Loucy (cell line): ENCODE results near the gene ULBP2.

Source experiments
- H2AFZ ChIP-seq: fragments of 200-600 bp; sonication (generic); 2 replicates; pipeline ENCODE4 v1.6.0; 2016; ENCODE audit warnings: antibody characterized with exemption, mild to moderate bottlenecking, low read length, moderate library complexity
- H3F3A ChIP-seq: fragments of 200-600 bp; 2 replicates; pipeline ENCODE4 v1.6.0; 2016; ENCODE audit warnings: antibody characterized with exemption, low read depth, mild to moderate bottlenecking
- H3K27me3 ChIP-seq: fragments of 200-600 bp; sonication (generic); 2 replicates; pipeline ENCODE4 v1.6.1; 2014; ENCODE audit warnings: low read length, mild to moderate bottlenecking; ENCODE audit not compliant: insufficient read depth, poor library complexity, severe bottlenecking
- H3K36me3 ChIP-seq: fragments of 200-600 bp; sonication (generic); 2 replicates; pipeline ENCODE4 v1.6.1; 2016; ENCODE audit warnings: low read length; ENCODE audit not compliant: insufficient read depth
- H3K4me1 ChIP-seq: fragments of 200-600 bp; sonication (generic); 2 replicates; pipeline ENCODE4 v1.5.1; 2014; ENCODE audit warnings: low read length, mild to moderate bottlenecking; ENCODE audit not compliant: insufficient read depth, poor library complexity, severe bottlenecking
- H3K4me2 ChIP-seq: fragments of 200-600 bp; sonication (generic); 2 replicates; pipeline ENCODE4 v1.6.0; 2014; ENCODE audit warnings: antibody characterized with exemption, low read length, low read depth, mild to moderate bottlenecking; ENCODE audit not compliant: poor library complexity, severe bottlenecking
- H3K4me3 ChIP-seq: fragments of 200-600 bp; sonication (generic); 2 replicates; pipeline ENCODE4 v1.5.1; 2014; ENCODE audit warnings: low read length, mild to moderate bottlenecking, mixed read lengths; ENCODE audit not compliant: poor library complexity, severe bottlenecking
- H3K79me2 ChIP-seq: fragments of 200-600 bp; sonication (generic); 2 replicates; pipeline ENCODE4 v1.6.1; 2014; ENCODE audit warnings: low read length; ENCODE audit not compliant: insufficient read depth
- H3K9ac ChIP-seq: fragments of 200-600 bp; sonication (generic); 2 replicates; pipeline ENCODE4 v1.6.0; 2014; ENCODE audit warnings: mild to moderate bottlenecking, low read depth, low read length, moderate library complexity; ENCODE audit not compliant: poor library complexity, severe bottlenecking
- H3K9me2 ChIP-seq: fragments of 200-600 bp; sonication (generic); replicated peaks from 2 replicates; pipeline ENCODE4 v1.6.1; 2016; ENCODE audit warnings: low read depth, low read length, mixed read lengths
- H3K9me3 ChIP-seq: fragments of 200-600 bp; sonication (generic); 2 replicates; pipeline ENCODE4 v1.6.1; 2014; ENCODE audit warnings: mild to moderate bottlenecking, antibody characterized with exemption, low read length, low read depth; ENCODE audit not compliant: insufficient read depth
- H4K20me1 ChIP-seq: fragments of 200-600 bp; sonication (generic); 2 replicates; pipeline ENCODE4 v1.6.0; 2014; ENCODE audit warnings: antibody characterized with exemption, low read length, mild to moderate bottlenecking; ENCODE audit not compliant: insufficient read depth, poor library complexity, severe bottlenecking
- EZH2phosphoT487 ChIP-seq: fragments of 200-600 bp; IDR thresholded peaks from 2 replicates; pipeline ENCODE4 v1.6.1; 2018; ENCODE audit warnings: antibody characterized with exemption, mild to moderate bottlenecking, moderate library complexity, borderline replicate concordance
- TF ChIP-seq, protein P1 (sequence below): fragments of 200-600 bp; sonication (generic); conservative IDR thresholded peaks from 2 replicates; pipeline ENCODE4 v1.5.1; 2014; ENCODE audit warnings: mild to moderate bottlenecking, antibody characterized with exemption, low read length

Gene ULBP2

DNA sequence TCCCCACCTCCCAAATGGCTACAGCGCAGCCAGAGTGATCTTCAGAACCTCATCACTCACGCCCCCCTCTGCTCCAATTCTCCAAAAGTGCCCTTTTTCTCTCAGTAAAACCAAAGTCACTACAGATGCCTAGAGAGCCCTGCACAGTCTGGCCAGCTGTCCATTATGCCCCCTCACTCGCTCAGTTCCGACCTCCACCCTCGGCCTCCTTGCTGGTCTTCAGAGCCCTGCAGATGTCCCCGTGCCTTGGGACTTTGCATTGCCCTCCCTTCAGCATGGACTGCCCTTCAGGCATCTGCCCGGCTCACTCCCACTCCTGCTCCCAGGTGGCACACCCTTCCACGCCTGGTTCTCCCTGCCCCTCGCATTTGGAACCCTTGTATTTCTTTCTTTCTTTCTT is 42.8 kb upstream of the ULBP2 start:
- Histone ChIP-seq H3K9me2 (no peaks in the 10 kb centered on the region), H3K79me2 (no peaks in the 10 kb centered on the region), H3F3A (no peaks in the 10 kb centered on the region; the same call in 1 of the 2 replicates), H3K4me1 (peaks cover 25% of the 10 kb centered on the region), H3K9me3 (no peaks in the 10 kb centered on the region), H3K4me2 (no peak overlapping the region), H3K36me3 (no peaks in the 10 kb centered on the region), H3K9ac (no peak overlapping the region), H2AFZ (no peak overlapping the region), H4K20me1 (no peaks in the 10 kb centered on the region), H3K27me3 (no peaks in the 10 kb centered on the region), H3K4me3 (no peak overlapping the region)
- TF ChIP-seq EZH2phosphoT487: no peak
- TF ChIP-seq, protein P1, sequence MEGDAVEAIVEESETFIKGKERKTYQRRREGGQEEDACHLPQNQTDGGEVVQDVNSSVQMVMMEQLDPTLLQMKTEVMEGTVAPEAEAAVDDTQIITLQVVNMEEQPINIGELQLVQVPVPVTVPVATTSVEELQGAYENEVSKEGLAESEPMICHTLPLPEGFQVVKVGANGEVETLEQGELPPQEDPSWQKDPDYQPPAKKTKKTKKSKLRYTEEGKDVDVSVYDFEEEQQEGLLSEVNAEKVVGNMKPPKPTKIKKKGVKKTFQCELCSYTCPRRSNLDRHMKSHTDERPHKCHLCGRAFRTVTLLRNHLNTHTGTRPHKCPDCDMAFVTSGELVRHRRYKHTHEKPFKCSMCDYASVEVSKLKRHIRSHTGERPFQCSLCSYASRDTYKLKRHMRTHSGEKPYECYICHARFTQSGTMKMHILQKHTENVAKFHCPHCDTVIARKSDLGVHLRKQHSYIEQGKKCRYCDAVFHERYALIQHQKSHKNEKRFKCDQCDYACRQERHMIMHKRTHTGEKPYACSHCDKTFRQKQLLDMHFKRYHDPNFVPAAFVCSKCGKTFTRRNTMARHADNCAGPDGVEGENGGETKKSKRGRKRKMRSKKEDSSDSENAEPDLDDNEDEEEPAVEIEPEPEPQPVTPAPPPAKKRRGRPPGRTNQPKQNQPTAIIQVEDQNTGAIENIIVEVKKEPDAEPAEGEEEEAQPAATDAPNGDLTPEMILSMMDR: no peak

DNA sequence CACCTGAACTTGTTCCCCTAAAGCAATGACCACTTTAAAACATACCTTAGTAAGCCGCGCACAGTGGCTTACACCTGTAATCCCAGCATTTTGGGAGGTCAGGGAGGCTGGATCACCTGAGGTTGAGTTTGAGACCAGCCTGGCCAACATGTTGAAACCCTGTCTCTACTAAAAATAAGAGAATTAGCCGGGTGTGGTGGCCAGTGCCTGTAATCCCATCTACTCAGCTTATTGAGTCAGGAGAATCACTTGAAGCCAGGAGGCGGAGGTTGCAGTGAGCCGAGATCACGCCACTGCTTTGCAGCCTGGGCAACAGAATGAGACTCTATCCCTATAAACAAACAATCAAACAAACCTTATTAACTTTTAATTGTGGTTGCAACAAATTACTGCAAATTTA is 42.3 kb upstream of the ULBP2 start:
- TF ChIP-seq, protein P1: no peak
- no peak for TF ChIP-seq EZH2phosphoT487
- H3F3A ChIP-seq: no peaks in the 10 kb centered on the region; the same call in 1 of the 2 replicates
- H3K9me3 ChIP-seq: no peaks in the 10 kb centered on the region

DNA sequence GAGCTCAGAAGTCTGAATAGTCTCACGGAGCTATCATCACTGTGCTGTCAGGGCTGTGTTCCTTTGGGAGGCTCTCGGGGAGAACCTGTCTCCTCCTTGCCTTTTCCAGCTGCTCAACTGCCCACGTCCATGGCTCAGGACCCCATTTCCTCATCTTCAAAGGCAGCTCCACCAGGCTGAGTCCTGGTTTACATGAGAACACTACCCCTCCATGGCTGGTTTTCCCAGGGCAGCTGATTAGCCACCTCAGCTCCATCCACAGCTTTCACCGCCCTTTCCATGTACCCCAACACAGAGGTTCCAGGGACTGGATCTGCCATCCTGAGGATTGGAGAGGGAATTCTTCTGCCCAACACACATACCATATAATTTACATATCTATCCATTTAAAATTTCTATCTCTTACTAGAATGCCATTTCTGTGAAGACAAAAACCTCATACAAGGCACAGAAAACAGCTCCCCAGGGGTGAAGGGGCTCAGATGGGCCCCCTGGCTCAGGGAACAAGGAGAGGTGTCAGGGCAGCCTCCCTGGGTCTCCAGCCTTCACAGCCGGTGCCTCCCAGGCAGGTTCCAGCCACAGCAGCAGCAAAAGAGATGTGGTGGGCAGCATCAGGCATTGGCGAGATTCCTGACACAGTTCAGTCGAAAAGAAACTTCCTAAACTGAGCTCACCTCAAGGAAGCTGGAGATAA is 41.7 kb upstream of the ULBP2 start:
- Histone ChIP-seq H3K4me1 (peaks cover 18% of the 10 kb centered on the region), H3K27me3 (no peaks in the 10 kb centered on the region), H3K79me2 (no peaks in the 10 kb centered on the region), H3K9me2 (no peaks in the 10 kb centered on the region), H3K4me2 (no peak overlapping the region), H3K36me3 (no peaks in the 10 kb centered on the region), H3K4me3 (no peak overlapping the region), H3F3A (no peaks in the 10 kb centered on the region; the same call in 1 of the 2 replicates), H3K9me3 (no peaks in the 10 kb centered on the region), H3K9ac (no peak overlapping the region), H2AFZ (no peak overlapping the region), H4K20me1 (no peaks in the 10 kb centered on the region)
- TF ChIP-seq EZH2phosphoT487: no peak

More for the DNA sequence above, 42.3 kb upstream of the ULBP2 start:
- no peak overlapping the region for H3K4me3 ChIP-seq
- no peaks in the 10 kb centered on the region for H4K20me1 ChIP-seq
- H3K9me2 ChIP-seq: no peaks in the 10 kb centered on the region
- H3K9ac ChIP-seq: no peak overlapping the region
- H3K36me3 ChIP-seq: no peaks in the 10 kb centered on the region
- no peak overlapping the region for H2AFZ ChIP-seq
- H3K79me2 ChIP-seq: no peaks in the 10 kb centered on the region
- no peaks in the 10 kb centered on the region for H3K27me3 ChIP-seq
- no peak overlapping the region for H3K4me2 ChIP-seq
- peaks cover 24% of the 10 kb centered on the region for H3K4me1 ChIP-seq
